Body of pancreas (tissue), 4 donors: ENCODE results near the gene CCL2.

ENCODE experiments used
- POLR2A ChIP-seq, 3 donors: fragments of 450-650 bp; IDR thresholded peaks; one replicate each; pipeline ENCODE4 v1.6.1; 2016; ENCODE audit warnings: antibody characterized with exemption in 3 of 3, mild to moderate bottlenecking in 2 of 3
- TF ChIP-seq, protein P1 (sequence below), 7 experiments: fragments of 450-650 bp in 4 of 7; fragments of 200-600 bp in 3 of 7; sonication (generic) in 3 of 7; IDR thresholded peaks; one replicate each; pipeline ENCODE4 v1.5.1; 2016 to 2019; ENCODE audit warnings: antibody characterized with exemption in 7 of 7

DNA sequence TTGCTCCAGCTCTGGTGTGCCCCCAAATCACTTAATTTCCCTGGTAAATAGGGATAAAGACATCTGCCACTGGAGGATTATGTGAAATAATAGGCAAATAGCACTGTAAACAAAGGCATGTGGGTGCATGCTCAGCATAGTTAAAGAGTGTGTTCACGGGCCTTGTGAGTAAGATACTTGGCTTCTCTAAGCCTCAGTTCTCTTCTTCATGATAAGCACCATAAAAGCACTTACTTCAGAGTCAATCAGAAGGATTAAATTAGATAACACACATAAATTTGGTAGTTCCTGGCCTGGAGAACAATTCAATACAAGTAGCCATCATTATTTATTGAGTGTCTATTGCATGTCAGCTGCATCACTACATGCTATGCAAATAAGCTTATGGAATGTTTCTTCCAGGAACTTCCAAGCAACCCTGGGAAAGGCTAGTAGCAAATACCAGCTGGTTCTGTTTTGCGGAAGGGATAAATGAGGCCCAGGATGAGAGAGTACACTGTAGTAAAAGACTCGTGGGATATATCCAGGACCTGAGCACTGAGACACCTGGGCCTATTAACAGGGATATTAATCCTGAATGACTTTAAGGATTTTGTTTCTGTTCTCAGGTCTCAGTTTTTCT is 45.0 kb downstream of the CCL2 start:
- TF ChIP-seq, protein P1, sequence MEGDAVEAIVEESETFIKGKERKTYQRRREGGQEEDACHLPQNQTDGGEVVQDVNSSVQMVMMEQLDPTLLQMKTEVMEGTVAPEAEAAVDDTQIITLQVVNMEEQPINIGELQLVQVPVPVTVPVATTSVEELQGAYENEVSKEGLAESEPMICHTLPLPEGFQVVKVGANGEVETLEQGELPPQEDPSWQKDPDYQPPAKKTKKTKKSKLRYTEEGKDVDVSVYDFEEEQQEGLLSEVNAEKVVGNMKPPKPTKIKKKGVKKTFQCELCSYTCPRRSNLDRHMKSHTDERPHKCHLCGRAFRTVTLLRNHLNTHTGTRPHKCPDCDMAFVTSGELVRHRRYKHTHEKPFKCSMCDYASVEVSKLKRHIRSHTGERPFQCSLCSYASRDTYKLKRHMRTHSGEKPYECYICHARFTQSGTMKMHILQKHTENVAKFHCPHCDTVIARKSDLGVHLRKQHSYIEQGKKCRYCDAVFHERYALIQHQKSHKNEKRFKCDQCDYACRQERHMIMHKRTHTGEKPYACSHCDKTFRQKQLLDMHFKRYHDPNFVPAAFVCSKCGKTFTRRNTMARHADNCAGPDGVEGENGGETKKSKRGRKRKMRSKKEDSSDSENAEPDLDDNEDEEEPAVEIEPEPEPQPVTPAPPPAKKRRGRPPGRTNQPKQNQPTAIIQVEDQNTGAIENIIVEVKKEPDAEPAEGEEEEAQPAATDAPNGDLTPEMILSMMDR (IDR thresholded peaks at IDR 0.05): no peak
- no peak for TF ChIP-seq POLR2A (IDR thresholded peaks at IDR 0.05)
